SH-SY5Y (cell line): Measurements from ENCODE around the gene PTPRD.

ENCODE experiments used
- GATA2 ChIP-seq: IDR thresholded peaks from 2 replicates; pipeline ENCODE4 v1.6.1; 2011; ENCODE audit warnings: mild to moderate bottlenecking, low read depth, low read length
- GATA3 ChIP-seq: IDR thresholded peaks from 2 replicates; pipeline ENCODE4 v1.6.1; 2011; ENCODE audit warnings: low read depth, mild to moderate bottlenecking, low read length, moderate library complexity

DNA sequence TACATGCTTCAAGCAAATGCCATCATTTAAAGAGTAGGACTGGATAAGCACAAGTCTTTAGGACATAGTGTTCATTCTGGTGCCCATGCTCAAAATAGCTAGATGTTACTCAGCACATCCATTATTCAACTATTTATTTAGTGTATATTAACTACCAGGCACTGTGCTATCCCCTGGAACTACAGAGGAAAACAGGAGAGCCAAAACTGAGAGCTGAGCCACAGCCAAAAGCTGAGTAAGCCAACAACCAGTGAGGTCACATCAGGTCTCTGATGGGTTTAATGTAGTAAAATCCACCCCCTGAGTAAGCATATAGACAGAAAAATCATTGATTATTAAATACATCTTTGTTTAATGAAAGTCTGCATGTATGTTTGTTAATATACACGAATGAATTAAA, 2343.9 kb downstream of the PTPRD start:
- no peak for TF ChIP-seq GATA3
- no peak for TF ChIP-seq GATA2
